HepG2 (cell line): Measurements from ENCODE around the gene PPP1R15A. TPM values are rescaled to one million over a fixed set of nuclear protein-coding genes. Genes with fewer than 3 reads are reported as not detected.

ENCODE experiments used
- FOXA3 ChIP-seq: IDR thresholded peaks from 2 replicates; pipeline ENCODE4 v1.6.1; 2016; ENCODE audit warnings: missing genetic modification reagents, missing compliant biosample characterization
- KDM1A ChIP-seq: IDR thresholded peaks from 2 replicates; pipeline ENCODE4 v1.6.1; 2016; ENCODE audit warnings: missing compliant biosample characterization
- KLF6 ChIP-seq: IDR thresholded peaks from 2 replicates; pipeline ENCODE4 v1.8.0; 2016; ENCODE audit warnings: missing biosample characterization, missing genetic modification reagents
- KMT2A ChIP-seq: sonication (generic); formaldehyde crosslinking; IDR thresholded peaks from 2 replicates; pipeline ENCODE4 v1.4.0; 2020; ENCODE audit warnings: missing genetic modification reagents
- MAFF ChIP-seq: IDR thresholded peaks from 2 replicates; pipeline ENCODE4 v1.6.1; 2011; ENCODE audit warnings: low read depth, low read length, improper control_type of control experiment
- MIER3 ChIP-seq: IDR thresholded peaks from 2 replicates; pipeline ENCODE4 v1.6.1; 2016; ENCODE audit warnings: missing compliant biosample characterization, borderline replicate concordance
- MTA3 ChIP-seq: sonication (generic); formaldehyde crosslinking; IDR thresholded peaks from 2 replicates; pipeline ENCODE4 v1.4.0; 2020; ENCODE audit warnings: missing genetic modification reagents
- NFIB ChIP-seq: sonication (generic); formaldehyde crosslinking; IDR thresholded peaks from 2 replicates; pipeline ENCODE4 v1.9.0; 2021; ENCODE audit warnings: missing genetic modification reagents, mild to moderate bottlenecking, borderline replicate concordance
- PHB2 ChIP-seq: fragments of 450-650 bp; IDR thresholded peaks from 2 replicates; pipeline ENCODE4 v1.6.1; 2018; ENCODE audit not compliant: partially characterized antibody
- RAD21 ChIP-seq: fragments of 450-650 bp; formaldehyde crosslinking; IDR thresholded peaks from 2 replicates; pipeline ENCODE4 v1.5.0; 2020; ENCODE audit warnings: mild to moderate bottlenecking
- RAD51 ChIP-seq: fragments of 450-650 bp; IDR thresholded peaks from 2 replicates; pipeline ENCODE4 v1.6.1; 2016; ENCODE audit warnings: borderline replicate concordance
- RORA ChIP-seq: sonication (generic); formaldehyde crosslinking; IDR thresholded peaks from 2 replicates; pipeline ENCODE4 v1.5.0; 2020; ENCODE audit warnings: mild to moderate bottlenecking, missing genetic modification reagents, moderate library complexity
- SSRP1 ChIP-seq: IDR thresholded peaks from 2 replicates; pipeline ENCODE4 v1.6.1; 2016; ENCODE audit warnings: control low read depth
- TARDBP ChIP-seq: sonication (generic); formaldehyde crosslinking; IDR thresholded peaks from 2 replicates; pipeline ENCODE4 v1.8.0; 2022; ENCODE audit warnings: mild to moderate bottlenecking, missing genetic modification reagents
- TGIF2 ChIP-seq: IDR thresholded peaks from 2 replicates; pipeline ENCODE4 v1.6.1; 2016; ENCODE audit warnings: control low read depth, missing compliant biosample characterization
- ZIK1 ChIP-seq: sonication (generic); formaldehyde crosslinking; IDR thresholded peaks from 2 replicates; pipeline ENCODE4 v1.5.0; 2020; ENCODE audit warnings: mild to moderate bottlenecking, low read depth, missing genetic modification reagents, borderline replicate concordance
- ZNF143 ChIP-seq: sonication (generic); formaldehyde crosslinking; IDR thresholded peaks from 2 replicates; pipeline ENCODE4 v1.4.0; 2020; ENCODE audit warnings: missing genetic modification reagents
- ZNF274 ChIP-seq: sonication (generic); formaldehyde crosslinking; IDR thresholded peaks from 2 replicates; pipeline ENCODE4 v1.5.1; 2020; ENCODE audit warnings: mild to moderate bottlenecking, missing genetic modification reagents
- ZNF496 ChIP-seq: sonication (generic); formaldehyde crosslinking; IDR thresholded peaks from 2 replicates; pipeline ENCODE4 v1.8.1; 2023; ENCODE audit warnings: mild to moderate bottlenecking, moderate library complexity, missing genetic modification reagents; ENCODE audit not compliant: insufficient replicate concordance
- polyA plus RNA-seq, 8 experiments: library from polyadenylated mRNA; depleted of rRNA in 3 of 8; stranded (reverse) in 7 of 8; unstranded in 1 of 8; fragments of >200 nt; fragmentation: Illumina TruSeq in 4 of 8; extraction: Trizol in 4 of 8; gene quantifications; 2 replicates each; pipeline versions ENCODE4 v1.2.1 to v1.2.3, GENCODE V29; 2011 to 2016; ENCODE audit warnings: low read depth in 4 of 8, missing spikeins in 1 of 8, mixed read lengths in 1 of 8; ENCODE audit not compliant: insufficient read depth in 1 of 8
- total RNA-seq, 5 experiments: library from RNA; depleted of rRNA; stranded (reverse); fragments of >200 nt; fragmentation: Illumina TruSeq; extraction: Trizol; gene quantifications; 2 replicates each; pipeline ENCODE4 v1.2.3, GENCODE V29; 2016; ENCODE audit warnings: low read depth in 1 of 5
- TF ChIP-seq, protein P1 (sequence below): sonication (generic); formaldehyde crosslinking; IDR thresholded peaks from 2 replicates; pipeline ENCODE4 v1.8.0; 2022; ENCODE audit warnings: missing genetic modification reagents, mild to moderate bottlenecking, moderate library complexity, borderline replicate concordance
- TF ChIP-seq, protein P2 (sequence below): IDR thresholded peaks from 2 replicates; pipeline ENCODE4 v1.6.1; 2018; ENCODE audit warnings: missing genetic modification reagents
- TF ChIP-seq, protein P3 (sequence below): sonication (generic); formaldehyde crosslinking; IDR thresholded peaks from 2 replicates; pipeline ENCODE4 v1.8.0; 2022; ENCODE audit warnings: missing genetic modification reagents, mild to moderate bottlenecking, inconsistent platforms, borderline replicate concordance
- TF ChIP-seq, protein P4 (sequence below): sonication (generic); formaldehyde crosslinking; IDR thresholded peaks from 2 replicates; pipeline ENCODE4 v1.4.0; 2020; ENCODE audit warnings: missing genetic modification reagents
- TF ChIP-seq, protein P5 (sequence below): sonication (generic); IDR thresholded peaks from 2 replicates; pipeline ENCODE4 v1.6.1; 2016; ENCODE audit warnings: low read depth, borderline replicate concordance
- TF ChIP-seq, protein P6 (sequence below): sonication (generic); formaldehyde crosslinking; IDR thresholded peaks from 2 replicates; pipeline ENCODE4 v1.8.0; 2022; ENCODE audit warnings: missing genetic modification reagents, mild to moderate bottlenecking, borderline replicate concordance

Gene PPP1R15A
- total and polyA plus RNA-seq, 2 of the 13 experiments (the other 11 are each of a cell fraction or from before 2014, with no cell fraction given) = 15.6 to 18.5 TPM

DNA sequence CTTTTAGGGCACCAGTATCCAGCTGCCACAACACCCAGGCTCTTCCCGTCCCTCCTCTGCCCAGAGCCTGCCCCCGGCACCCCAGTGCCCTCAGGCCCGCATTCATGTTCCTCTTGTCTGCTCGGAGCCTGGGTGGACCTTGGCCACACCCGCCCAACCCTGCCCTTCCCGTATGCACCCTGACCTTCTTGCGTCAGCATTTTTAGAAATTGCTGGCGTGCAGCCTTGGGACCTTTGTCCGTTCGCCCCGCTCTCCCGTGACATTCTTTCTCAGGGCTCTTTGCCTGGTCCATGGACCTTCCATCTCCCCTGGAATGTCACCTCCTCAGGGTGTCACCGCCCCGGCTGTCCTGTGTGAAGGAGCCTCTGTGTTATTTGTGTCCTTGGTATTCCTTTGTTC, 35.5 kb downstream of the PPP1R15A start (continued):
- TF ChIP-seq MTA3 (CRISPR knock-in tag) = no peak
- 0 out of 2 replicates have a peak, but pooled peaks have one; percentile 40 for TF ChIP-seq KMT2A (CRISPR knock-in tag)
- no peak for TF ChIP-seq ZNF496 (CRISPR knock-in tag)
- TF ChIP-seq ZNF143 (CRISPR knock-in tag) = no peak
- peak; percentile 71; the same call in 1 of the 2 replicates for TF ChIP-seq MIER3
- no peak for TF ChIP-seq RAD21 (CRISPR knock-in tag)
- TF ChIP-seq, protein P1, sequence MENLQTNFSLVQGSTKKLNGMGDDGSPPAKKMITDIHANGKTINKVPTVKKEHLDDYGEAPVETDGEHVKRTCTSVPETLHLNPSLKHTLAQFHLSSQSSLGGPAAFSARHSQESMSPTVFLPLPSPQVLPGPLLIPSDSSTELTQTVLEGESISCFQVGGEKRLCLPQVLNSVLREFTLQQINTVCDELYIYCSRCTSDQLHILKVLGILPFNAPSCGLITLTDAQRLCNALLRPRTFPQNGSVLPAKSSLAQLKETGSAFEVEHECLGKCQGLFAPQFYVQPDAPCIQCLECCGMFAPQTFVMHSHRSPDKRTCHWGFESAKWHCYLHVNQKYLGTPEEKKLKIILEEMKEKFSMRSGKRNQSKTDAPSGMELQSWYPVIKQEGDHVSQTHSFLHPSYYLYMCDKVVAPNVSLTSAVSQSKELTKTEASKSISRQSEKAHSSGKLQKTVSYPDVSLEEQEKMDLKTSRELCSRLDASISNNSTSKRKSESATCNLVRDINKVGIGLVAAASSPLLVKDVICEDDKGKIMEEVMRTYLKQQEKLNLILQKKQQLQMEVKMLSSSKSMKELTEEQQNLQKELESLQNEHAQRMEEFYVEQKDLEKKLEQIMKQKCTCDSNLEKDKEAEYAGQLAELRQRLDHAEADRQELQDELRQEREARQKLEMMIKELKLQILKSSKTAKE (CRISPR knock-in tag) = peak; percentile 38; the same call in 1 of the 2 replicates
- peak; percentile 24; the same call in 1 of the 2 replicates for TF ChIP-seq ZNF274 (CRISPR knock-in tag)
- peak; percentile 52; the same call in 1 of the 2 replicates for TF ChIP-seq FOXA3
- TF ChIP-seq, protein P2, sequence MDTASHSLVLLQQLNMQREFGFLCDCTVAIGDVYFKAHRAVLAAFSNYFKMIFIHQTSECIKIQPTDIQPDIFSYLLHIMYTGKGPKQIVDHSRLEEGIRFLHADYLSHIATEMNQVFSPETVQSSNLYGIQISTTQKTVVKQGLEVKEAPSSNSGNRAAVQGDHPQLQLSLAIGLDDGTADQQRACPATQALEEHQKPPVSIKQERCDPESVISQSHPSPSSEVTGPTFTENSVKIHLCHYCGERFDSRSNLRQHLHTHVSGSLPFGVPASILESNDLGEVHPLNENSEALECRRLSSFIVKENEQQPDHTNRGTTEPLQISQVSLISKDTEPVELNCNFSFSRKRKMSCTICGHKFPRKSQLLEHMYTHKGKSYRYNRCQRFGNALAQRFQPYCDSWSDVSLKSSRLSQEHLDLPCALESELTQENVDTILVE = peak; percentile 62; the same call in 1 of the 2 replicates
- TF ChIP-seq ZIK1 = no peak
- TF ChIP-seq PHB2 = no peak
- peak; percentile 96 for TF ChIP-seq MAFF
- TF ChIP-seq KLF6 = no peak
- TF ChIP-seq, protein P3, sequence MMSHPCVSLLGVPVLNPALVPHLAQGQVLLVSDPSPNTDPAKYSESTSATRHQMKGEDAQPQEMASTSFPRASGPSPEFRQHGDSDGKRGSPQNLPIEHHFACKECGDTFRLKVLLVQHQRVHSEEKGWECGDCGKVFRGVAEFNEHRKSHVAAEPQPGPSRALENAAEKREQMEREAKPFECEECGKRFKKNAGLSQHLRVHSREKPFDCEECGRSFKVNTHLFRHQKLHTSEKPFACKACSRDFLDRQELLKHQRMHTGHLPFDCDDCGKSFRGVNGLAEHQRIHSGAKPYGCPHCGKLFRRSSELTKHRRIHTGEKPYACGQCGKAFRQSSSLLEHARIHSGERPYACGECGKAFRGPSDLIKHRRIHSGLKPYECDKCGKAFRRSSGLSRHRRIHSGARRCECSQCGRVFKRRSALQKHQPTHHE (CRISPR knock-in tag) = no peak
- no peak for TF ChIP-seq TGIF2 (CRISPR knock-in tag)
- TF ChIP-seq NFIB = no peak
- TF ChIP-seq RORA (CRISPR knock-in tag) = no peak
- TF ChIP-seq, protein P4, sequence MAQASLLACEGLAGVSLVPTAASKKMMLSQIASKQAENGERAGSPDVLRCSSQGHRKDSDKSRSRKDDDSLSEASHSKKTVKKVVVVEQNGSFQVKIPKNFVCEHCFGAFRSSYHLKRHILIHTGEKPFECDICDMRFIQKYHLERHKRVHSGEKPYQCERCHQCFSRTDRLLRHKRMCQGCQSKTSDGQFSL (CRISPR knock-in tag) = no peak
- no peak for TF ChIP-seq RAD51
- no peak for TF ChIP-seq SSRP1 (CRISPR knock-in tag)
- TF ChIP-seq, protein P5, sequence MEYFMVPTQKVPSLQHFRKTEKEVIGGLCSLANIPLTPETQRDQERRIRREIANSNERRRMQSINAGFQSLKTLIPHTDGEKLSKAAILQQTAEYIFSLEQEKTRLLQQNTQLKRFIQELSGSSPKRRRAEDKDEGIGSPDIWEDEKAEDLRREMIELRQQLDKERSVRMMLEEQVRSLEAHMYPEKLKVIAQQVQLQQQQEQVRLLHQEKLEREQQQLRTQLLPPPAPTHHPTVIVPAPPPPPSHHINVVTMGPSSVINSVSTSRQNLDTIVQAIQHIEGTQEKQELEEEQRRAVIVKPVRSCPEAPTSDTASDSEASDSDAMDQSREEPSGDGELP = no peak
- TF ChIP-seq, protein P6, sequence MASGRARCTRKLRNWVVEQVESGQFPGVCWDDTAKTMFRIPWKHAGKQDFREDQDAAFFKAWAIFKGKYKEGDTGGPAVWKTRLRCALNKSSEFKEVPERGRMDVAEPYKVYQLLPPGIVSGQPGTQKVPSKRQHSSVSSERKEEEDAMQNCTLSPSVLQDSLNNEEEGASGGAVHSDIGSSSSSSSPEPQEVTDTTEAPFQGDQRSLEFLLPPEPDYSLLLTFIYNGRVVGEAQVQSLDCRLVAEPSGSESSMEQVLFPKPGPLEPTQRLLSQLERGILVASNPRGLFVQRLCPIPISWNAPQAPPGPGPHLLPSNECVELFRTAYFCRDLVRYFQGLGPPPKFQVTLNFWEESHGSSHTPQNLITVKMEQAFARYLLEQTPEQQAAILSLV (CRISPR knock-in tag) = no peak
- TF ChIP-seq TARDBP (CRISPR knock-in tag) = 0 out of 2 replicates have a peak, but pooled peaks have one; percentile 25
- 0 out of 2 replicates have a peak, but pooled peaks have one; percentile 23 for TF ChIP-seq KDM1A (CRISPR knock-in tag)
